Glutamatergic neuron (in vitro differentiated cells): ENCODE measurements around the gene COMMD10. TPM values are rescaled to one million over a fixed set of nuclear protein-coding genes. Genes with fewer than 3 reads are reported as not detected.

Source experiments
- DNase-seq: peaks from one replicate; pipeline ENCODE4 v3.0.0; 2022
- H3K27ac Mint-ChIP-seq: one replicate; pipeline ENCODE4 v1.8.0; 2020; ENCODE audit warnings: mild to moderate bottlenecking, mixed read lengths, inconsistent platforms; ENCODE audit not compliant: unreplicated experiment
- H3K27me3 Mint-ChIP-seq: one replicate; pipeline ENCODE4 v1.8.0; 2020; ENCODE audit warnings: mild to moderate bottlenecking, moderate library complexity, mixed read lengths, inconsistent platforms; ENCODE audit not compliant: unreplicated experiment
- H3K36me3 Mint-ChIP-seq: one replicate; pipeline ENCODE4 v1.8.0; 2020; ENCODE audit warnings: mild to moderate bottlenecking, mixed read lengths, inconsistent platforms; ENCODE audit not compliant: unreplicated experiment
- H3K4me1 Mint-ChIP-seq: one replicate; pipeline ENCODE4 v1.8.0; 2020; ENCODE audit warnings: mild to moderate bottlenecking, low read depth, mixed read lengths, inconsistent platforms; ENCODE audit not compliant: unreplicated experiment
- H3K4me3 Mint-ChIP-seq: one replicate; pipeline ENCODE4 v1.8.0; 2020; ENCODE audit warnings: mild to moderate bottlenecking, mixed read lengths, inconsistent platforms; ENCODE audit not compliant: unreplicated experiment
- H3K9me3 Mint-ChIP-seq: one replicate; pipeline ENCODE4 v1.8.0; 2020; ENCODE audit warnings: mild to moderate bottlenecking, moderate library complexity, mixed read lengths, inconsistent platforms; ENCODE audit not compliant: unreplicated experiment
- total RNA-seq: library from RNA; stranded (reverse); fragmentation: NEBNext Ultra II Directional; extraction: Animal tissue kit (Norgen Biotek cat#: 25700); gene quantifications from one replicate; pipeline ENCODE4 v1.2.1, GENCODE V29; 2021; ENCODE audit not compliant: unreplicated experiment
- TF ChIP-seq, protein P1 (sequence below): fragments of 200-600 bp; sonication (generic); IDR thresholded peaks from one replicate; pipeline ENCODE4 v1.5.0; 2021; ENCODE audit not compliant: partially characterized antibody, unreplicated experiment

COMMD10 gene
- total RNA-seq, 1 donor from 2014 or later = 22.9 TPM

DNA sequence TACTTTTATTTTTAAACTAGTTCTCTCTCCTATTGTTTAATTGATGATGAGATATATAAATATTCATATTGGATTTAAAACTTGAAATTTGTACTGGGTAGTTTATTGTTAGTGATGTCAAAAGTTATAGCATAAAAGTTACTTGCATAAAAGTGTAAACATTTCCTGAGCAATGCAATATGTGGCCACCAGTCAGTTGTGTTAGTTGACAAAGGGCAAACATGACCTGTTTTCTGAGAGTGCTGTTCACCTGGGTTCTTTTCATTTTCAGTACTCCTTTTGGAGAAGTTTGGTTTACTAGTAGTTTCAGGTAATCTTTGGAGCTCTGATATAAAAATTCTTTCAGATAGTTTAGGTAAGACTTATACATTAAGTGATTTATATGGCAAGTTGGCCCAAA is 69.4 kb downstream of the COMMD10 start:
- Mint-ChIP-seq H3K4me3 (no peak overlapping the region), H3K36me3 (peaks cover 6% of the 10 kb centered on the region), H3K27me3 (no peaks in the 10 kb centered on the region), H3K9me3 (peaks cover 4% of the 10 kb centered on the region), H3K4me1 (peaks cover 9% of the 10 kb centered on the region), H3K27ac (no peak overlapping the region)
- DNase-seq = no peak
- TF ChIP-seq, protein P1, sequence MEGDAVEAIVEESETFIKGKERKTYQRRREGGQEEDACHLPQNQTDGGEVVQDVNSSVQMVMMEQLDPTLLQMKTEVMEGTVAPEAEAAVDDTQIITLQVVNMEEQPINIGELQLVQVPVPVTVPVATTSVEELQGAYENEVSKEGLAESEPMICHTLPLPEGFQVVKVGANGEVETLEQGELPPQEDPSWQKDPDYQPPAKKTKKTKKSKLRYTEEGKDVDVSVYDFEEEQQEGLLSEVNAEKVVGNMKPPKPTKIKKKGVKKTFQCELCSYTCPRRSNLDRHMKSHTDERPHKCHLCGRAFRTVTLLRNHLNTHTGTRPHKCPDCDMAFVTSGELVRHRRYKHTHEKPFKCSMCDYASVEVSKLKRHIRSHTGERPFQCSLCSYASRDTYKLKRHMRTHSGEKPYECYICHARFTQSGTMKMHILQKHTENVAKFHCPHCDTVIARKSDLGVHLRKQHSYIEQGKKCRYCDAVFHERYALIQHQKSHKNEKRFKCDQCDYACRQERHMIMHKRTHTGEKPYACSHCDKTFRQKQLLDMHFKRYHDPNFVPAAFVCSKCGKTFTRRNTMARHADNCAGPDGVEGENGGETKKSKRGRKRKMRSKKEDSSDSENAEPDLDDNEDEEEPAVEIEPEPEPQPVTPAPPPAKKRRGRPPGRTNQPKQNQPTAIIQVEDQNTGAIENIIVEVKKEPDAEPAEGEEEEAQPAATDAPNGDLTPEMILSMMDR = no peak

- Mint-ChIP-seq H3K4me3 (no peak overlapping the region), H3K4me1 (peaks cover 9% of the 10 kb centered on the region), H3K36me3 (peaks cover 6% of the 10 kb centered on the region), H3K27me3 (no peaks in the 10 kb centered on the region), H3K27ac (no peak overlapping the region), H3K9me3 (peaks cover 4% of the 10 kb centered on the region)
- TF ChIP-seq, protein P1 = no peak
- no peak for DNase-seq
Measured at GRCh38 chr5:116154931-116155330, 70.1 kb downstream of the COMMD10 start.

- TF ChIP-seq, protein P1 = no peak
- no peak for DNase-seq
- no peaks in the 10 kb centered on the region for H3K36me3 Mint-ChIP-seq
- no peaks in the 10 kb centered on the region for H3K27me3 Mint-ChIP-seq
- peaks cover 9% of the 10 kb centered on the region for H3K4me1 Mint-ChIP-seq
- no peak overlapping the region for H3K4me3 Mint-ChIP-seq
- peaks cover 2% of the 10 kb centered on the region for H3K9me3 Mint-ChIP-seq
- no peak overlapping the region for H3K27ac Mint-ChIP-seq
Measured at GRCh38 chr5:116157902-116158301, 73.1 kb downstream of the COMMD10 start.

- no peaks in the 10 kb centered on the region for H3K36me3 Mint-ChIP-seq
- H3K4me3 Mint-ChIP-seq = no peak overlapping the region
- DNase-seq = no peak
- no peaks in the 10 kb centered on the region for H3K27me3 Mint-ChIP-seq
- TF ChIP-seq, protein P1 = no peak
- H3K4me1 Mint-ChIP-seq = peaks cover 5% of the 10 kb centered on the region
- peaks cover 2% of the 10 kb centered on the region for H3K9me3 Mint-ChIP-seq
- H3K27ac Mint-ChIP-seq = no peak overlapping the region
Measured at GRCh38 chr5:116159006-116159405, 74.2 kb downstream of the COMMD10 start.

GRCh38 chr5:116174111-116174510 is 89.3 kb downstream of the COMMD10 start:
- TF ChIP-seq, protein P1 = no peak
- Mint-ChIP-seq H3K9me3 (peaks cover 4% of the 10 kb centered on the region), H3K27me3 (no peaks in the 10 kb centered on the region), H3K4me1 (no peaks in the 10 kb centered on the region), H3K36me3 (peaks cover 2% of the 10 kb centered on the region), H3K4me3 (no peak overlapping the region), H3K27ac (no peak overlapping the region)
- no peak for DNase-seq
